ENCODE data around the gene EAF2.

GRCh38 chr3:121821421-121822199 is 13.4 kb upstream of the EAF2 start:
- no peak for TF ChIP-seq POLR2AphosphoS5 (IDR thresholded peaks at IDR 0.05; ENCODE audit: low read depth, low read length)
- TF ChIP-seq POLR2A (IDR thresholded peaks at IDR 0.05; ENCODE audit: low read depth, low read length) = no peak
- no peak for TF ChIP-seq TAF1 (IDR thresholded peaks at IDR 0.05; ENCODE audit: borderline replicate concordance, low read depth, low read length)
